ENCODE measurements around the gene MEA1. TPM values are rescaled to one million over a fixed set of nuclear protein-coding genes. Genes with fewer than 3 reads are reported as not detected.

Gene MEA1
- 81.3 and 102 TPM in 2 replicates for total RNA-seq (2014; rRNA removed; shearing (Covaris generic))

DNA sequence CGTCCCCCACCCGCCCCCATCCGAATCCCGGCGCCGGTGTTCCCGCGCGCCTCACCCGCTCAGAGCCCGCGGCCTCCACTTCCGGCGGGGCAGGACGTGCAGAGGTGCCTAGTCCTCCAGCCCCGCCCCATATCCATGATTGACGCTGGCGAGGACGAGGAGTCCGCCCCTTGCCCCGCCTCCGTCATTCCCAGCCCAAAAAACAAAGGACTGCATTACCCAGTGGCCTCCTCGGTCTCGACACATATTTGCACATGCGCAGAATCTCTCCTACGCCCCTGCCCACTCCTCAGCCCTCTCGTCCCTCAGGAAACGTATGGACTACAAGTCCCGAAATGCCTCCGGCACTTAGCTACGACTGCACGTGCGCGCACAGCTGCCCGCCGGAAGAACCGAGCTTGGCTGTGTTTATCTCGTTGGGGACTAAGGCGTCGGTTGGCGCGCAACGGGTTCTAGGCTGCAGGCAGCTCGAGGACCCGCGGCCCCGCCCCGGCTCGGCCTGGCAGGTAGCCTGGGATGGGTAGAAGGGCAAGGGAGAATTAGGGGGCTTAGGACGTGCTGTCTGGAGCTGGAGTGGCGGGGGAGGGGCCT, at the start of gene MEA1, which contains the start of gene KLHDC3:
Gene MEA1, minus strand, starts transcription at position 104 of the 591 bp plus-strand sequence. CDS start 133 bp downstream, outside the sequence.
Gene KLHDC3, plus strand, starts transcription at position 407 of the 591 bp plus-strand sequence. CDS start 2,944 bp downstream, outside the sequence.
- Histone ChIP-seq H3K36me3 (replicated peaks; ENCODE audit: control insufficient read depth, insufficient read depth, low read length) (peaks cover 31% of the 10 kb centered on the region), H3K4me3 (ENCODE audit: insufficient read depth, low read depth, low read length) (peak within 1 kb of the TSS; percentile 79)
- peak; percentile 99 for DNase-seq

DNA sequence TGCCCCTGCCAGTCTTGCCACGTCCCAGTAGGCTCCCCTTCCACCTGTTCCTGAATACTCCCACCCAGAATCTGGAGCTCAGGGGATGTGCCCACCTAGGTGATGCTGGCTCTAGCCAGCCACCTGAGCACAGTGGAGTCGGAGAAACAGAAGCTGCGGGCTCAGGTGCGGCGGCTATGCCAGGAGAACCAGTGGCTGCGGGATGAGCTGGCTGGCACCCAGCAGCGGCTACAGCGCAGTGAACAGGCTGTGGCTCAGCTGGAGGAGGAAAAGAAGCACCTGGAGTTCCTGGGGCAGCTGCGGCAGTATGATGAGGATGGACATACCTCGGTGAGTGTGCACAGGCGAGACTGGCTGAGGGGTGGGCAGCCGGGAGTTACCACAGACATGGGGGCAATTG, 49.1 kb upstream of the MEA1 start:
- no peaks in the 10 kb centered on the region for H3K27me3 ChIP-seq (ENCODE audit: control insufficient read depth, insufficient read depth, low read length)
- H3K36me3 ChIP-seq (replicated peaks; ENCODE audit: control insufficient read depth, insufficient read depth, low read length) = peaks cover 5% of the 10 kb centered on the region
- no peak for DNase-seq
- no peak overlapping the region for H3K4me3 ChIP-seq (ENCODE audit: insufficient read depth, low read depth, low read length)

More for the DNA sequence above, at the start of gene MEA1, which contains the start of gene KLHDC3:
- H3K27me3 ChIP-seq (ENCODE audit: control insufficient read depth, insufficient read depth, low read length) = no peaks in the 10 kb centered on the region

DNA sequence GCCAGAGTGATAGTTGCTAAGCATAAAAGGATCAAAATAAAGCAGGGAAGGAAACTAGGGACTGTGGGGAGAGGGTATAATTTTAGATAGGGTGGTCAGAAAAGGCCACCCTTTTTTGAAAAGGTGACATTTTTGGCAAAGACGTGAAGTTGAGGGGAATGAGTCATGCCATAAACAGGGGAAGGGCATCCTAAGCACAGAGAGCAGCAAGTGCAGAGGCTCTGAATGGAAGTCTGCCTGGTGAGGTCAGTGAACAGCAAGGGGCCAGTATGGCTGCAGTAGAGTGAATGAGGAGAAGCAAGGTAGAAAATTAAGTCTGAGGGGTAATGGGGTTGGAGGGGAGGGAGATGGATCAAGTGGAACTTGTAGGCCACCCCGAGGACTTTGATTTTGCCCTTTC, 48.1 kb upstream of the MEA1 start:
- DNase-seq = no peak
- no peak overlapping the region for H3K4me3 ChIP-seq (ENCODE audit: insufficient read depth, low read depth, low read length)
- no peaks in the 10 kb centered on the region for H3K27me3 ChIP-seq (ENCODE audit: control insufficient read depth, insufficient read depth, low read length)
- peaks cover 7% of the 10 kb centered on the region for H3K36me3 ChIP-seq (replicated peaks; ENCODE audit: control insufficient read depth, insufficient read depth, low read length)

DNA sequence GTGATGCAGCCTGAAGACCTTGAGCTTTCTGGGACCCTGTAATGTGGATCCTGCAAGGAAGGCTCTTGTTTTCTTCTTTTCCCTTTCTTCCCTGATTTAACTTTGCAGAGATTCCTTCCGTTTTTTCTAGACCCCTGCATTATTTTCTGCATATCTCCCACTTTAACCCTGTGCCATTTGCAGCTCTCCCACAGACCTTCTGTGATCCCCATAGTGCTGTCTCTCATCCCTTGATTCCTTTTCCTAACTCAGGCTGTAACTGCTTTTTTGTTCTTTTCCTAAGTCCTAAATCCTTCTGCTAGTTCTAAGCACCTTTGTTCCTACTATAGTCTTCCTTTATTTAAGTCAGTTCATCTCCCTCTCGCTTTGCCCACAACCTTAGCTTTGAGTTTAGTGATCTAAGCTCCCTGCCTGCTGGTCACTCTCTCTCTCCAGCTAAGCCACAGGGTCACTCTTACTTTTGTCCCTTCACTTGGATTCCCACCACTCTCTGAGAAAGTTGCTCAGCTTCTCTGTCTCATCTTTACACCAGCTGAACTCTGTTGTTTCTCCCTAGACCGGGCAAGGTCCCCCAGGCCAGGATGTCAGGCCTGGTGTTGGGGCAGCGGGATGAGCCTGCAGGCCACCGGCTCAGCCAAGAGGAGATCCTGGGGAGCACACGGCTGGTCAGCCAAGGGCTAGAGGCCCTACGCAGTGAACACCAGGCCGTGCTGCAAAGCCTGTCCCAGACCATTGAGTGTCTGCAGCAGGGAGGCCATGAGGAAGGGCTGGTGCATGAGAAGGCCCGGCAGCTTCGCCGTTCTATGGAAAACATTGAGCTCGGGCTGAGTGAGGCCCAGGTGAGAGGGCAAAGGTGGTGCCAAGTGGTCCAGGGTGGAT, 47.2 kb upstream of the MEA1 start:
- Histone ChIP-seq H3K27me3 (ENCODE audit: control insufficient read depth, insufficient read depth, low read length) (no peaks in the 10 kb centered on the region), H3K4me3 (ENCODE audit: insufficient read depth, low read depth, low read length) (no peak overlapping the region; the same call in 1 of the 2 replicates), H3K36me3 (replicated peaks; ENCODE audit: control insufficient read depth, insufficient read depth, low read length) (peaks cover 5% of the 10 kb centered on the region)
- no peak for DNase-seq

DNA sequence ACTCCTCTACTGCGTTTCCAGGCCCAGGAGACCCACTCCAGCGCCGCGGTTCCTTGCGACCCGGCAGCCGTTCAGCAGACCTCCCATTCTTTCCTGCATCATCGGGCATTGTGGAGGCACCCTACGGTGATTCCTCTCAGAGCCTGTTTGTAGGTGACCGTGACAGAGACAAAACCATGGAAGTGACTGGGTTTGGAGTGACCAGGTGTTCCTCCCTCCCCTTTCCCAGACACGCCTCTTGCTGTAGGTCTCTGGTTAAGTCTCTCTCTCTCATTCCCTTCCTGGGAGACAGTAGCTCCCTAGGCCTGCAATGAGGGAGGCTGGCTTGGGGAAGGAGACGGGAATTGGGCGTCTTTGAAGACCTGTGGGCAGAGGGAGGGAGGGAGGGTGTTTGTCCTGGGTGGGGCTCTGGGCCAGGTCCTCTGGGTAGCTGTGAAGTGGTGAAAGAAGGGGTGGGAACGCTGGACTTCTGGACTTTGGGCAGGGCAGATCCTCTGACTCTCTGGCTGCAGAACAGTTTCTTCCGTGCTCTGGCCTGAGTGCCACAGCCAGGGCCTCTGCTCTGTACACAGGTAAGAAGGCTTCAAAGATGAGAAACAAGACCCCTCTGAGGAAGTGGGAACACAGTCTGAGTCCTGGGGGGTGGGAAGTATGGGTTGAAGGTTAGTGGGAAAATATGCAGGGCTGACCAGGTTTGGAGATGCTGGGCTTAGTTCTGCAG, 46.4 kb upstream of the MEA1 start:
- peak overlapping the region; percentile 87 for H3K4me3 ChIP-seq (ENCODE audit: insufficient read depth, low read depth, low read length)
- H3K36me3 ChIP-seq (replicated peaks; ENCODE audit: control insufficient read depth, insufficient read depth, low read length) = peaks cover 5% of the 10 kb centered on the region
- peak; percentile 82 for DNase-seq
- H3K27me3 ChIP-seq (ENCODE audit: control insufficient read depth, insufficient read depth, low read length) = no peaks in the 10 kb centered on the region

DNA sequence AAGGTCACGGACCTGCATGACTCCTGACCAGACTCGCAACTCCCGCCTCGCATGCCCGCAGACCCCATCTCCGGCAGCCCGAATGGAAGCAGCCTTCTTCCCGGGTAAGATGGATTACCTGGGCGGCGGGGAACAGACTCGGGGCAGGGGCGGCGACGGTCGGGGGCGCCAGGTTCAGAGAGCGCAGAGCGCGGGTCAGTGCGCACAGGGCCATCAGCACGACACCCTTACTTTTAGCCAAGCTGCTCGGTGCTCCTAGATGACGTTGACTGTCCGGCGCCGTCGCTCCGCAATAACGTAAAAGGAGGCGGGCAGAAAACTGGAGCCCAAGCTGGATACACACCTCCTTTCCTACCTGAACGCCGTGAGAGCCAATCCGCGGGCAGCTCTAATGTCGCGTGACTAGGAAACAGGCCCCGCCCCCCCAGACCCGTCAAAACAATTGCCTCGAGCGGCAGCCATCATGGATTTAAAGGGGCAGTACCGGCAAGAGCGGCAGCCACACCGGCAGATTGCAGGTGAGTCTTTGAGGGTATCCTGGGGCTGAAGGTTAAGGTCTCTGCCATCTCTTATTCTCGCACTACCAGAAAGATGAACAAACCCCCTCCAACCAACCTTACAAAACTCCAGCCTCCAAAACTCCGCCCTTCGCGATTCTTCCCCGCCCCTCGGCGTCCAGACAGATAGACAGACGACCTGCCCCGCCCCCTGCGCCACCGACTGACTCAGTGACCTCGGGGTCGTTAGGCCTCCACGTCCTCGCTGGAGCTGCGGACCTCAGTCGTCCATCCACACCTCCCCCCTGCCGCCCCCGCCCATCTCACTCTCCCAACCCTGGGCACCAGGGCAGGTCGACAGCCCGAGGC, 45.7 kb upstream of the MEA1 start, which contains the start of the genes KLC4 and MRPL2:
Gene KLC4, plus strand, starts transcription at position 464 of the 866 bp plus-strand sequence. CDS start 1,705 bp downstream, outside the sequence.
Gene MRPL2, minus strand, starts transcription at position 267 of the 866 bp plus-strand sequence. Its CDS starts 53 bp downstream, at position 214.
- peak; percentile 100 for DNase-seq
- Histone ChIP-seq H3K4me3 (ENCODE audit: insufficient read depth, low read depth, low read length) (peak within 1 kb of the TSS; percentile 87), H3K36me3 (replicated peaks; ENCODE audit: control insufficient read depth, insufficient read depth, low read length) (peaks cover 5% of the 10 kb centered on the region), H3K27me3 (ENCODE audit: control insufficient read depth, insufficient read depth, low read length) (no peaks in the 10 kb centered on the region)

DNA sequence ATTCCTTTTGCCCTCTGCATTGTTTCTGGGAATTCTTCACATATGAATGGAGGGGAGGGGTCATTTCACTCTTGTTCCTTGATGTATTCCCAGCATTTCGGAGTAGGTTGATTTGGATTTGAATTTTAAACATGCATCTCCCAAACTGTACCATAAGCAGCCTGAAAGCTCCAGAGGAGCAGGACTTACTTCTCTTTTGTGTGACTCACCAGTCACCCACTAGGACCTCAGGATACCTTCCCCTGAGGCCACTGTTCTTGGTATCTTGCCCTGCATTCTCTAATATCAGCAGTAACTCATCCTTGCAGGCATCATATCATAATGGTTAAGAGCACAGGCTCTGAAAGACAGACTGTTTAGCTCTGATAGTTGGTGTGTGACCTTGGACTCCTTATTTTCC, 44.8 kb upstream of the MEA1 start:
- no peaks in the 10 kb centered on the region for H3K27me3 ChIP-seq (ENCODE audit: control insufficient read depth, insufficient read depth, low read length)

DNA sequence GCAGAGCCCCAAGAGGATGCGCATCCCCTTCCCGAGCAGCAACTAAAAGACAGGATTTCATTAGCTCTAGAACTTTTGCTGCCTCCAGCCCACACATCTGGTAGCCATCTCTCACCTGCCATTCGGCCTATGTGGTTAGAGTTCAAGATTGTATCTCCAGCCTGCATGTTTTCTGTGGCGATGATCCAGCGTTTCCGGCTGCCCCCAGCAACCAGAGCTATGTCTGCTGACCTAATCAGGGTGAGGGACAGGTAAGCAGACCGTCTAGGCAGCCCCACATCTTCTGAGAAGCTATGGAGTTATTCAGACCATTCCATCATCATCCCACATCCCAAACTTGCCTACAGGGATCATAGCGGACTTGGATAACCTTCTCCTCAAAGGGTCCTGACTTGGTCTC, 42.2 kb upstream of the MEA1 start:
- Histone ChIP-seq H3K36me3 (replicated peaks; ENCODE audit: control insufficient read depth, insufficient read depth, low read length) (peaks cover 10% of the 10 kb centered on the region), H3K4me3 (ENCODE audit: insufficient read depth, low read depth, low read length) (no peak overlapping the region), H3K27me3 (ENCODE audit: control insufficient read depth, insufficient read depth, low read length) (no peaks in the 10 kb centered on the region)
- no peak for DNase-seq

More for the DNA sequence above, 44.8 kb upstream of the MEA1 start:
- DNase-seq = no peak
- Histone ChIP-seq H3K36me3 (replicated peaks; ENCODE audit: control insufficient read depth, insufficient read depth, low read length) (peaks cover 5% of the 10 kb centered on the region), H3K4me3 (ENCODE audit: insufficient read depth, low read depth, low read length) (peak overlapping the region; percentile 79)

DNA sequence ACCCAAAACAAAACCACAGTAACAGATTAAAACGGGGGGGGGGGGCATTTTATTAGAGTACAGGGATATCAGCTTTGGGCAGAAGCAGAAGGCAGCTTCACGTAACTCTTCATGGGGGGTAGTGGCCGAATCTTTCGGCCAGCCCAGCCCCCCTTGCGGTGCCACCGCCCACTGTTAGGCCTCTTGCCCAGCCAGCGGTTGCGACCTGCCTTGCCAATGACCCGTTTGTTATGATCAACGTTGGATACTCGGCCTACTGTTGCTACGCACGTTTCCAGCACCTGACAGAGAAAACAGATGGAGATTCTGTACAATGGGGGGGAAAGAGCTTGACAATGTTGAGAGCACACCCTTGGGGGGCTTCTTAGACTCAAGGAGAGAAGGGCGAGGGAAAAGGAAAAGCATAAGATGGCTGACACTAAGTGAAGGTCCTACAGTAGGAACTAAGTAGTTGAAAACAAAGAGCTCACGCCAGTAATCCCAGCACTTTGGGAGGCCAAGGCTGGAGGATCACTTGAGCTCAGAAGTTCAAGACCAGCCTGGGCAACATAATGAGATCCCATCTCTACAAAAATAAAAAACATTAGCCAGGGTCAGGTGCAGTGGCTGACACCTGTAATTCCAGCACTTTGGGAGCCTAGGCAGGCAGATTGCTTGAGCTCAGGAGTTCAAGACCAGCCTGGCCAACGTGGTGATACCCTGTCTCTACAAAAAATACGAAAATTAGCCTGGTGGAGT, 40.6 kb upstream of the MEA1 start:
- Histone ChIP-seq H3K27me3 (ENCODE audit: control insufficient read depth, insufficient read depth, low read length) (no peaks in the 10 kb centered on the region), H3K36me3 (replicated peaks; ENCODE audit: control insufficient read depth, insufficient read depth, low read length) (peaks cover 19% of the 10 kb centered on the region), H3K4me3 (ENCODE audit: insufficient read depth, low read depth, low read length) (peak overlapping the region; percentile 90; the same call in 1 of the 2 replicates)
- peak; percentile 72 for DNase-seq

DNA sequence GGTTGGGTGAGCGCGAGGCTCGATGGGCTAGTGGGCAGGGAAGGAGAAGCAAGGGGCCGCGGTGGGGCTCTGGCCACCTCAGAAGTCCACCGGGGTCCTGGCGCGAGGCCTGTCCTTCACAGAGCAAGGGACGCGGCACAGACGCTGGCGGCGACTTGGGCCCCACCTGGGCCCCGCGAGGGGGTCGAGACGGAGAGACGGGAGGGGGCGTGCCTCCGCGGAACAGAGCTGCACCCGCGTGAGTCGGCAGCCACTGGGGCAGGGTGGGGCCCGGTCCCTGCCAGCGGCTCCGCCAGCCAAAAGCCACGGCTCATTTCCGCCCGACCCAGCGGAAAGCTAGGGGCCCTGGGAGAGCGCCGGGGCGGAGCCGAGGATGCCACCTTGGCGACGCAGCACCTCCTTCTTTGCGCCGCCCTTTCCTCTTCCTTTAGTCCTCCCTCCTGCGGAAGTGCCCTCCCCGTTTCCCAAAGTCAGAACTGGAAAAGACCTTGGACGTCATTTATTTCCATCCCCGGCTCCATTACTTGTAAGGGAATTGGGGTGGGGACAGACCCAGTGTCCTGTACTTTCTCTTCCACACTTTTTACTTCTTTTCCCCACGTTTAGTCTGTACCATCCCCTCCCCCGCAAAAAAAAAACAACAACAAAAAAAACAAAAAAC, 39.9 kb upstream of the MEA1 start, which contains the start of gene CUL7:
Gene CUL7, minus strand, starts transcription at position 307 of the 661 bp plus-strand sequence. CDS start 1,063 bp downstream, outside the sequence.
- H3K4me3 ChIP-seq (ENCODE audit: insufficient read depth, low read depth, low read length) = peak within 1 kb of the TSS; percentile 90
- no peaks in the 10 kb centered on the region for H3K27me3 ChIP-seq (ENCODE audit: control insufficient read depth, insufficient read depth, low read length)
- peaks cover 20% of the 10 kb centered on the region for H3K36me3 ChIP-seq (replicated peaks; ENCODE audit: control insufficient read depth, insufficient read depth, low read length)
- DNase-seq = peak; percentile 99

DNA sequence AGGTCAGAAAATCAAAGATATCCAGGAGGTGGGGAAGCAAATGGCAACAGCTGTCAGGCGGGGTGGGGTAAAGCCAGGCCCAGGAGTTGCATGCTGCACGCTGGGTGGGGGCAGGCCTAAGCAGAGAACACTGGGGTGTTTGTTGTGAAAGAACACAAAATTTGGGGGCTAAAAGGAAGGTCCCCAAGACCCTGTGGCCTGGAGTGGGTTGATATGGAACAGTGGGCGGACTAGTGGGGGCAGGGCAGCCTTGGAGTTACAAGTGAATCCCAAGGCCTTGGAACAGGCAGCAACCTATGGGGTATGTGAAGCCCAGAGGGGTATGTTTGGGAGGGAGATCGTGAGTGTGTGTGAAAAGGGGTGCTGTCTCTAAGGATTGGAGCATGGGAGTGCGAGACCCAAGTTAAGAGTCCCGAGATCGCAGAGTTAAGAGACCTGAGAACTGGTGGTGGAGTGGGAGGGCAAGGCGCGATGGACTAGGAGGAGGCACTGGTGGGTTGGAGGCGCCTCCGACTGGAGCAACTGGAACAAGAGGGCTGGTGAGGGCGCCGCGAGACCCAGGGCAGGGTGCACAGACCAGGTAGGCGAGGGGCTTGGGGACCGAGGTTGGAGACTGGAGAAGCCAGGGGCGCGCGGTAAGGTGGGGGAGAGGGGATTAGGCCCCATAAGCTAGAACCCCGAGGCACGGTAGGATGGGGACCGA, 39.2 kb upstream of the MEA1 start:
- Histone ChIP-seq H3K4me3 (ENCODE audit: insufficient read depth, low read depth, low read length) (peak overlapping the region; percentile 90), H3K27me3 (ENCODE audit: control insufficient read depth, insufficient read depth, low read length) (no peaks in the 10 kb centered on the region), H3K36me3 (replicated peaks; ENCODE audit: control insufficient read depth, insufficient read depth, low read length) (peaks cover 25% of the 10 kb centered on the region)
- DNase-seq = peak; percentile 56

DNA sequence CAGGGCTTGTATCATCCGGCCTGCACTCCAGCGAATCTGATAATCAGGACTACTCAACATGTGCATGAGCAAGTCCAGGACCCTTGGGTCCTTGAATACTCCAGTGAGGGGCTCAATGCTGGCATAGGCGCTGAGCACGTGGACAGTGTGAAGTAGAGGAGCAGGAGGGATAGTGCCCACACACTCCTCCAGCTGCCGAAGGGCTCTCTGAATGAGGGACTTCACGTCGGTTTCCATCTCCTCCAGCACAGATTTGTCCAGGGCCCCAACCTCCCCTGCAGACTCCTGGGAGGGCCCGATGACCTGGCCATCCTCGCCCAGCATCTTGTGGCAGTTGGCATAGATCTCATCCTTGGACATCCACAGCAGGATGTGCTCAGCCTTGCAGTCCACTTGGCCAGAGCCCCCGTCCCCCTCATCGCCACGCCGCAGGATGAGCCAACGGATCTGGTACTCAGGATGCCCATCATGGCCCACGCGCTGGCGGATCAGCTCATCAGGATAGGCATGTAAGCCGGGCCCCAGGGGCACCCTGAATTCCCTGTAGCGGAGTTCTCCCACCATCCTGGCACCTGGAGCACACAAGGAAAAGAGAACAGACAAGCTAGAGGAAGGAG, 38.6 kb upstream of the MEA1 start:
- Histone ChIP-seq H3K4me3 (ENCODE audit: insufficient read depth, low read depth, low read length) (no peak overlapping the region; the same call in 1 of the 2 replicates), H3K36me3 (replicated peaks; ENCODE audit: control insufficient read depth, insufficient read depth, low read length) (peaks cover 23% of the 10 kb centered on the region), H3K27me3 (ENCODE audit: control insufficient read depth, insufficient read depth, low read length) (no peaks in the 10 kb centered on the region)
- DNase-seq = no peak
